T1000 (cell line): Measurements from ENCODE around the gene ITPR2.

Source experiments
- DNase-seq: peaks from one replicate; lab custom pipeline; 2025; ENCODE audit warnings: mixed read lengths; lab: John Stamatoyannopoulos, UW

ITPR2 gene

DNA sequence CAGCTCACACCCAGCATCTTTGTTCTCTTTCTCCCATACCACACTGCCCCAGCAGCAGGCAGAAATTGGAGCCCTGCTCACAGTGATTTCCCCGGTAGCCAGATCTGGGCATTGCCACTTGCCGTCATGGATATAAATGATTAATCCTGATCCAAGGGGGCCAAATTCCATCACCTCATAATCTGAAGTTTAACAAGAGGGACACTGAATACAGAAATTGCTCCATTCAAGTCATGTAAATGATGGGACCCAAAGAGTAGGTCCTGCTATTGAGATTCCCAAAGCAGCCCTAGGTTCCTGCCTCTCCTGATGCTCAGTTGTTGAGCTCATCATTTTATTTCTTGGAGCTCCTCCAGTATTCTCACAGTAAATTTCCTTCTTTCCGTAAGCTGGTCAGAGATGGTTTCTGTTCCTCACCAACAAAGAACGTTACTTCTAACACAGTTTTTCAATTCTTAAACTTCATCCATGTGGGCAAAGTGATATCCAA, 11.7 kb downstream of the ITPR2 start:
- DNase-seq, result no peak

DNA sequence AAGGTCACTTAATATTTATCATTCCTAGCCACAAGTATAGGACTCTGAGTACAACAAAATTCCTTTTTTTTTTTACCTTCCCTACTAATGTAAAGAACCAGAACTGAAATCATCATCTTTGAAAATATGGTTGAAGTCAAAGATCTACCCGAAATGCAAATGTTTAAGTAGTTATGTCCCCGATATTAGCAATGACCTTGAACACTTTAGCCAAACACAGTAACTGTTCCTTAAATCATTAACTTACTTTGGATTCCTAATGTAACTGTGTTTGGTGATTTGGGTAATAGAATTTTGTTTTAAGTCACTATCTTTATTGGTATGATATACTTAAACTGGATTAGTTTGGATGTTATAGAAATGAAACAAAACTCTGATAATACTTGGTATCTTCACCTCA, 14.4 kb downstream of the ITPR2 start:
- DNase-seq, result no peak

- DNase-seq, result no peak
Measured at GRCh38 chr12:26818201-26818600, 14.8 kb downstream of the ITPR2 start.

GRCh38 chr12:26817183-26817591, 15.8 kb downstream of the ITPR2 start:
- DNase-seq, result no peak

GRCh38 chr12:26813812-26814211, 19.2 kb downstream of the ITPR2 start:
- no peak for DNase-seq

GRCh38 chr12:26810330-26810729, 22.7 kb downstream of the ITPR2 start:
- DNase-seq, result no peak

- DNase-seq, result no peak
Measured at GRCh38 chr12:26809611-26810285, 23.2 kb downstream of the ITPR2 start.

DNA sequence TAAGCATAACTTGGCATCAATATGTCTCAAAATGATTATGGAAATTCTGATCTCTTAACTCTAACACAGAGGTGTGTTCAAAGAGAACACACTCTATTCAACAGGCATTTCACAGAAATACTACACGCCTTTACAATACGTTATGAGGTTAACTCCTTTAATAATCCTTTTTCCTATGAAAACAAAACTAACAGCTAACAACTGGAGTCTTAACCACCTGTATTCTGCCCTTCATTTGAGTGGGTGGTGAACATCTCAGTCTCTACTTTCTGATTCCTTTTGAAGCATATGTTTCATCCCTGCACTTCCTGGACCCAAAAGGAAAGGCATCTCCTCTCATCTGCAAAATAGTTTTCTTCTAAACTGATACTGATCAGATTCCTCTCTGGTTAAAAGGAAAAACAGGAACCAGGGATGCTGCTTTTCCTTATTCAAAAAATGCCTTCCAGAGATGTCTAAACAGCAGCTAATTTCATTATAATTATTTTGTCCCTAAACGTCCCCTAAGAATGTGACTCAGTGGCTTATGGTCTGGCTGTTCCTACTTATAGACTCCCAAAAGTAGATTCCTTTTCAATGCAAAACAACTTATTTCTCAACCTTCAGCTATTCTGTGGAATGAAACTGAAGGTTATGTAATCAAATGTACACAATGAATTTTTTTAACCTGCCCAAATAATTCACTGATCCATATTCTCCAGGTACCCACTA, 24.1 kb downstream of the ITPR2 start:
- no peak for DNase-seq

DNA sequence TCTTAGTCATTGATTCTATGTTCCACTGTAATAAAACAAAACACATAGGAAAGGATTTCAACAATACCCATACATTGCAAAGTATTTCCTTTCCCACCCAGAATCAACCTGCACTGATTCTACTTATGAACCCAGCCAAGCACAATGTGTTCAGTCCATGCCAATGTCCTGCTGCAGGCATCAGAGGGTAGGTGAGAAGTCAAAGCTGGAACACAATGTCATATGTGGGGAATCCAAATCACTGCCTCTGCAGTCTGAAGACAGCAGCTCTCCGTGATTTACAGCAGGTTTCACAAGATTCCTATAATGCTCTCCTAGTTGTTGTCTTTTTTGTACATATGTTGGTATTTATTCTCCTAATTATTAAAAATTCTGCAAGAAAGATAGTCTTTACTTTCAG, 25.7 kb downstream of the ITPR2 start:
- no peak for DNase-seq

DNA sequence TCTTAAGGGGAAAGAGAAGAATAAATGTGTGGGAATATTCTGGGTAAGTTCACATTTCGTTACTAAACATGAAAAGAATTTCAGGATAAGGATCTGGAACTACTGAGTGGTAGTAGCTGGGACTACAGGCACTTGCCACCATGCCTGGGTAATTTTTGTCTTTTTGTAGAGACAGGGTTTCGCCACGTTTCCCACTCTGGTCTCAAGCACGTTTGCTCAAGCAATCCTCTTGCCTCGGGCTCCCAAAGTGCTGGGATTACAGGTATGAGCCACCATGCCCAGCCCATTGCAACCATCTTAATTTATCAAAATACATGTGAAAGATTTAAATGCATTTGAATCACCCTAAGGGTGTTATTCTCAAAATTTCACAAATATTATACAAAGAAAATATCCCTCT, 26.4 kb downstream of the ITPR2 start:
- DNase-seq, result no peak

GRCh38 chr12:26805401-26805971, 27.5 kb downstream of the ITPR2 start:
- no peak for DNase-seq

DNA sequence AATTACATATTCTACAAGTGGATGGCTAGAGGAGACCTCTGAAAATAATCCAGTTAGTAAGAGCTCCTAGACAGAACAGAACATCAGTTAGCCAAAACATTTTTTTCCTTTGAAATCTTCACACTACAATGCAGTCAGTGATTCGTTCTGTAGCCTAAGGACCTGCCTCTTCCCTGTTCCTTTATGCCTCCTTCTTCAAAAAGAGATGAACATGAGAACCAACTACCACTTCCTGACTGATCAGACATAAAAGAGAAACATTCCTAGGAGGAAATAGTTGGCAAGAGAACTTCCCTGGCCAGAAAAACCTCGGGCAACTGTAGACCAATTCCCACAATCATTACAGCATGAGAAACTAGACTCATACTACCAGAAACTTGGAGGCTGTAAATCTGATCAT, 29.4 kb downstream of the ITPR2 start:
- no peak for DNase-seq

DNA sequence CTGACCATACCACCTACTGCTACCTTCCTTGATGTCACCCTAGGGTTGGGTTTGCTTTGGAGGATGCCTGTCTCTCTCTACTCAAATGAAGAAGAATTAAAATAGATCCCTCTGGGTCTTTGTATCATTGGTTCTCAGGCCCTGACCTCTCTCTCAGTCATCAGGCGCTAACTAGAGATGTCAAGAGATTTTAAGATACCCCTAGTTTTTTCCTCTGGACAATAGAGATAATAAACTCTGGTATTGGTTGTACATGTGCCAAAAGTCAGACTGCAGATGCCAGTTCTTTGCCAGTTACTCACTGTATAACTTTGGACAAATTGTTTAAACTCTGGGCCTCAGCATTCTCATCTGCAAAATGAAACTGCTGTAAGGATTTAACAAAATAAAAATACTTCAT, 31.5 kb downstream of the ITPR2 start:
- DNase-seq, result no peak

GRCh38 chr12:26800858-26801257, 32.1 kb downstream of the ITPR2 start:
- DNase-seq, result no peak

DNA sequence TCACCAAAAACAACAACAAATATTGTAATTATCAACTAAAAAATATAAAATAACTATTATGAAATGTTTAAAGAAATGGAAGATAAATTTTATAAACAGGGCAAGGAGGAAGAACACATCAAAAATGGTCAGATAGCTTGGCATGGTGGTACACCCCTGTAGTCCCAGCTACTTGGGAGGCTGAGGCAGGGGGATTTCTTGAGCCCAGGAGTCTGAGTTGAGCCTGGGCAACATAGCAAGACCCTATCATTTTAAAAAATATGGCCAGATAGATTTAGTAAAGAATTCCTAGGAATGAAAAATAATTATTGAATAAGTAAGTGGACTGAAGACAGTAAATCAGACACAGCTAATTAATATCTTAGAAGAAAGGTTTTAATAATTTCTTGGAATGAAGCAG, 32.6 kb downstream of the ITPR2 start:
- no peak for DNase-seq

DNA sequence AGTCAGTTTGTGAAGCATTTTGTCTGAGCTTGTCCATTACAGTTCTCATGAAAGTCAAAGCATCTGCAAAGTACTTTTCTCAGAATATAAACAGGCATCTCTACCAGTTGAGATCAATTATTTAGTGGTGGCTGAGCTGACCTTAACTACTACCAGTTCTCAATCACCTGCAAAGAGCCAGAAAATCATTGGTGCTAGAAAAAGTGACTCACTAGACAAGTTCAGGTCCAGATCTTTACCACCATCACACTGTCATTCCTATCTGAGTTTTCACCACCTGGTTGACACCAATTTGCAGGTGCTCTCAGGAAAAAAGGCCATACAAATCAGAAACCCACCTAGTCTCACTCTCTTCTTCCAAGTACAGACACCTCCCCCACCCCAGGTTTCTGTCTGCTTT, 33.3 kb downstream of the ITPR2 start:
- DNase-seq, result no peak

DNA sequence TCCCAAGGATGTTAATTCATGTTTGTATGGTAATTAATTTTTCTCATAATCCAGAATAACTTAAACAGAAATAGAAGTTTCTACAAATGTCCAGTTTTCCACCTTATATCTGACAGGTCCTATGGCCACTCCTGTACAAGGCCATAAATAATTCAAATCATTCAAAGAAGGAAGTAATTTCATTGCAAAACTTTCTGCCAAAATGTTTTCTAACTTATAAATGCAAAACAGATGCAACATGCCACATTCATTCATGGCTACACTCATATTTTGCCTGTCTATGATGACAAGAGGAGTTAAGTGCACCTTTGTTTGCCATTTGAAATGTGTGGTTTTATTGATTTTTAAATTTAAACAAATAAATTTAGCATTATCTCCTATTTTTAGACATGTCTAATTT, 34.4 kb downstream of the ITPR2 start:
- DNase-seq, result no peak

DNA sequence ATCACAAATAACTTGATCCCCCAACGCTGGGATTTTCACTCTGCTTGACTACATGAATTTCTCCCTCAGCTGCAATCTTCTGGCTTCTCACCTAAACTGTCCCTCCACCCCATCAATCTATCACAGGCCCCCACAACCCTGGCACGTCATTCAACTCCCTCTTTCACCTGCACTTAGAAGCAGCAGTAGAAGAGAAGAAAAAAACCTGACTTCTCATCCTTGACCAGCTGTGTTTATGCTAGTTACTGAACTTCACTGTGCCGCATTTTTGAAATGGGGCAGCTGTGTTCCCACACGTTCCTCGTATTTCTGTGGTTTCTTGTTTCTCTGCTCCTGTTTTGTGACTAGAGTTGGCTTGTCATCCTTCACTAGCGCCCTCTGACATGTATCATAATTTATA, 35.0 kb downstream of the ITPR2 start:
- no peak for DNase-seq

- no peak for DNase-seq
Measured at GRCh38 chr12:26795910-26796309, 37.1 kb downstream of the ITPR2 start.

DNA sequence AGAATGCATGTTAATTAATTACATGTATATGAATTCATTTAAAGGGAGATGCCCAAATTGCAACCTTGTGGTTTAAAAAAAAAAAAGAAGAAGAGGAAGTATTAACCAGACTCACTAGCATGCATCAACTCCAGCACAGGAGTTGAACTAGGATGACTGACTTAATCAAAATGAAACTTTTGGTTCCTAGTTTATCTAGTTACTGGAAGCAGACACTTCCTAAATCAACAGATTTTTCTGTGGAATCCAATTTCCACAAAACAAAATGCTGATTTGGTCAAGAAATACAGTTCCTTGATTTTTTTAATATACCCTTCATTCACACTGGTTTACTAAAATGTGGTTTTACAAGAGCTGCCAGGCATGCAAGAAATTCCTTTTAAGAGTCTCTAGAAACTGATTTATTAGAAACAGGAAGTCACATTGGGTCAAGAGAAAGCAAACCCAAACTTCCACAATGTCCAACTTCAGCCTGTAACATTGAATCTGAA, 41.6 kb downstream of the ITPR2 start:
- DNase-seq, result no peak

GRCh38 chr12:26790645-26790994, 42.4 kb downstream of the ITPR2 start:
- no peak for DNase-seq

GRCh38 chr12:26789731-26790644, 43.0 kb downstream of the ITPR2 start:
- no peak for DNase-seq
